HG02870 (cell line): ENCODE results near the gene BARX2.

Experiments used
- ATAC-seq: cut with Tn5 transposase; IDR thresholded peaks from one replicate; pipeline ENCODE4 v1.9.1; 2021; ENCODE audit warnings: mild to moderate bottlenecking, moderate library complexity; ENCODE audit not compliant: unreplicated experiment

Gene BARX2

GRCh38 chr11:129373489-129373953 lies 2.1 kb upstream of the BARX2 start:
- ATAC-seq, result no peak

- no peak for ATAC-seq
Measured at GRCh38 chr11:129374081-129374992, 1.3 kb upstream of the BARX2 start.

- ATAC-seq, result no peak
Measured at GRCh38 chr11:129374993-129375750, 476 bp upstream of the BARX2 start.

DNA sequence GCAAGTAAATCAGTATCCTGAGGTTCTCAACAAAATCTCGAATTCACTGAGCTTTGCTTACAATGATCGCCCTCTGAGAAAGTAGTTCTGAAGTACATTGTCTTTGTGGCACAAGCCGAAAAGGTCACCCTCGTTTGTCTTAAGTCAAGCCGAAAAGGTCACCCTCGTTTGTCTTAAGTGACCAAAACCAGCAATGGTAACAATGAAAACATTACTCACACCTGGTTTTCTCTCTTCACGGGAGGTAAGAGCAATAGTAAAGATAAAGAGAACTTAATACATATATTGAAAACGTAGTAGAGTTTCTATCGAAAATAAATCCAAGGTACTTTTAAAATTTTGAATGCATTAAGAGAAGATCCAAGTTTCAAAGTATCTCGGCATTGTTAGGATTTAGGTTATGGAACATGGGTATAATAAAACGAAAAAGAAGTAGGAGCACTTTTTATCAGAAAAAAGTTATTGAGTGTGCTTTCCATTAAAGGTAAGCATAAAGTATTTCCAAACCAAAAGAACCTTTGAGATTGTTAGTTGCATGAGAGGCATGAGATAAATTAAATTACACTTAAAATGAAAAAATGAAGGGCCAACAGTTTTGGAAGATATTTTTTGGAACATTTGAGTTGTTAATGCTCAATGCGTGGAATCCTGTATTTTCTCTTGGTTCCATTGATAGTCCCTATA lies 1.2 kb downstream of the BARX2 start:
- ATAC-seq, result no peak

DNA sequence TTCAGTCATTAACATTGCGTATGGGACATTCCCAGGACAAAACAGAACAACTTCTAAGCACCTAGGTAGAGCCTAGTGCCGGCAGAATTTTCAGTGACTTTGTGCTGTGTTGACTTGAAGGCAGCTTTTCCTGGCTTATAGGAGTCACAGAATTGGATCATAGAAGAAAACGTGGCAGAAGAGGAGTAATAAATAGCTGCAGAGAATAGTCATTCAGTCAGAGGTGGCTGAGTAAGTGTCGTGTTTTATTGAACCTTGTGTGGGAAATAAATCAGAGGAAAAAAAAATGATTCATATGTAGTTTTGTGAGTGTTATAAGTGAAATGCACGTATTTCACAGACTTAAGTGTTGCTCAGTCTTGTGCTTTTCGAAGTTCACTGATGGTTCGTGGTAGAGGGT lies 2.1 kb downstream of the BARX2 start:
- no peak for ATAC-seq

- ATAC-seq, result no peak
Measured at GRCh38 chr11:129380413-129380812, 4.8 kb downstream of the BARX2 start.

DNA sequence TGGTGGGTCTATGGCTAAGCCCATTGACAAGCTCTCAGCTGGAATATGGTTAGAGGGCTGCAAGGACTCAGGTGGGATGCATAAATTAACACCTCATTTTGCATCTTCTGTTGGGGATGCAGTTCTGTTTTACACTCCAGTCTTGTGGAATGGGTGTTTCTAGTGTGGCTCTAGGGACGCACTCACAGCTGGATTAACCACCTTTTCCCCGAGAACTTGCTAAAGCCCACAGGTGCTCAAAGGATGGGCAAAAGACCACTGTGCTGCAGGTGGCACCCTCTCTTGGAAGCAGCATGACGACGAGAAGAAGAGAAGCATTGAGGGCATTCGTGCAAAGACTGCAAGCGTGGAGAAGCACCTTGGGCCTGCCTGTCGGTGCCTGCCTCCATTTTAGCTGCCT lies 6.9 kb downstream of the BARX2 start:
- no peak for ATAC-seq

DNA sequence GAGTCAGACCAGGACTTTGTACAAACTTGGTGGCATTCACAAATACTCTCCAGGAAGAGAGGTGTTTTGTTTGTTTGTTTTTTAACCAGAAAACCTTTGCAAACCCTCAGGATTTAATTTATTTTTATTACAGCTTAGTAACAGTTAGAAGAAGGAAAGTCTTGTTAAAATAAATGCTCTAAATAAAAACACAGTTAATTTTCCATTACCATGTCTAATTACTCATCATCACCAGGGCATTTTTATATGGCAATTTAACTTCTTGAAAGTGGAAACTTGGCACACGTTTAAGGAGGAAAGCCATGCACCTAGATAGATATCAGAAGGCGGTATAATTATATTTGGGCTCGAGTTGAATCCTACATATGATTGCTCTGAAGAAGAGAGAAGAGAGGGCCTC lies 7.4 kb downstream of the BARX2 start:
- no peak for ATAC-seq

- no peak for ATAC-seq
Measured at GRCh38 chr11:129383502-129383901, 7.9 kb downstream of the BARX2 start.

DNA sequence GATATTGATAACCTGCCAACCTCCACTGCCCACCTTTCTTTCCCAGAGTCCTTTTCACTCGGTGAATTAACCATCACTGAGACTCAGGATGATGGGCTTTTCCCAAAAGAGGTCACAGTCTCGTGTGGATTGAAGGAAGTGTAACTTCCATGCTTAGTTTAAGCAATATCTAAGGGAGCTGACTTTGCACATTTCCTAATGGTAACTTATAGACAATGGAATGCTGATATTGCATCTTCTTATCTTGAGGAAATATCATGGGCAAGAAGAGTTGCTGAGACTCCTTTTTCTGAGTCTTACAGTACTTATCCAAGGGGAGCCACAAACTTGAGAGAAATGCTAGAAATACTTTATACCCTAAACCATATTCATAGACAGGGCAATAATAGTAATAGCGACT lies 8.8 kb downstream of the BARX2 start:
- no peak for ATAC-seq

DNA sequence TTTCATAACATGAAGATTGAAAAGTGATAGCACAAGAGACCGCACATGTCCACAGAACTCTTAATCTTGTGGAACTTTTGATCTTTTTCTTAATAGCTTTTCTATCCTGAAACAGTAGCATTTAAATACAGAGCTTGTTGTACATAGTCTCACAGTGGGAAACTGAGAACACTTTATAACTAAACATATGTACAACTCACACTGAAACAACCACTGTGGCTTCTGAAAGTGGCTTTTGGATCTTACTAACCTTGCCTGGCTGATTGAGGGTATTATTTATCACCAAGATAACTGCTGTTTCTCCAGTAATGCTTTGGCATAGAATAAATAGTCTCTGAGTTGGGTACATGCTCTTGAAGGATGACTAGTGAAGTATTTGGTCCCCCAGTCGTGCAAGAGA lies 10.2 kb downstream of the BARX2 start:
- no peak for ATAC-seq

DNA sequence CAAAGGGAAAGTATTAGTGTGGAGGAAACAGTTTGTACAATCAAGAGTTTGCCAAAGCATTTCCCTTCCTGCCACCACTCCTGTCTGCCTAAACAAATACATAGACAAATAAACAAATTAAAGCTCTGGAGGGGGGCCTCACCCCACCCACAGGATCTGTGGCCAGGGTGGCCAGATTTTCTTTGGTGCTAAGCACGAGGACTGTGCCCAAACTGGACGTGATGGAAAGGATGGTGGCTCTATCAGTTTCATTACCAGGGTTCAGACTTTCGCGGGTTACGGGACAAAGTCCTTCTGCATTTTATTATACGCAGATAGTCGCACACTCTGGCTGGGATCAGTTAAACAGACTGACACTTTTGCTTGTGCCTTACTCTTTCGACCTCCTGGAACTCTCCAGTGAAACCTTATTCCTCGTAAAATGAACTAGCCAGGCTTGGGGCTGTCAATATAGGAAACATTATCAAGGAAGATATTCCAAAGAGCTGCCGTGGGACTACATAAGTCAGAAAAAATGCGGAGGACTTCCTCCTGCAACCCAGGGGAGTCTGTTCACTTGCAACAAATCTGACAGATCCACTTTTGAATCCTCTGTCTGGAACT lies 11.2 kb downstream of the BARX2 start:
- no peak for ATAC-seq

DNA sequence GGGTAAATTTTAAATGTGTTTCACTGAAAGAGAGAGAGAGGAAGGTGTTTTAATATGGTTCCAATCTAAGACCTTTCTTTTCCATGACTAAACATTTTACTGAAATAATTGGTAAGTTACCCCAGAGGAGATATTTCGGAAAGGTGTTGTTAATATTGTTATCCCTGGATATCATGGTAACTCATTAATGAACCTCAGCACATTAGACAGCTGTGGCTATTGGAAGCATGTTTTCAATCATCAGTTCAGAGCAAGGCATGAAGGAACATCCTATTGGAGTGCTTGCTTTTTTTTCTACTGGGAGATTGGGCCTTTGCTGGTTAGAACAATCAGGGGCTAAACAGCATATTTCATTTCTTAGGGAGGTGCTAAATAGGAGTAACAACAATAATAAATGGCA lies 11.8 kb downstream of the BARX2 start:
- ATAC-seq, result no peak

GRCh38 chr11:129388824-129389223 lies 13.2 kb downstream of the BARX2 start:
- no peak for ATAC-seq

GRCh38 chr11:129390303-129390821 lies 14.7 kb downstream of the BARX2 start:
- ATAC-seq, result no peak

DNA sequence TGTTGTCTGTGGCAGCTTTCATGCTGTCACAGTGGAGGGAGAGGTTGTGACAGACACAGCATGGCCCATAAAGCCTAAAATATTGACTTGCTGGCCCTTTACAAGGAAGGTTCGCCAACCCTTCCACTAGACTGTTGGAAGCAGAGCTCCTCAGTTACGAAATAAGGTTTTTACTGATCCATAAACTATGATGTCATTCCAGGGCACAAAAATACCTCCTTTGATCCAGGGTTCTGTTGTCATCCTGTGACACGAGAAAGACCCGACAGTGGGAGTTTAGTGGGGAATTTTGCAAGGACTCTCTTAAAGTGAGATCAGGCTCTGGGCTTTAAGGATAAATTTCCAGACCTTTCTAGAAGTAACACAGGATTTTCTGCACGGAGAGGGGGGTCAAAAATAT lies 15.7 kb downstream of the BARX2 start:
- no peak for ATAC-seq

DNA sequence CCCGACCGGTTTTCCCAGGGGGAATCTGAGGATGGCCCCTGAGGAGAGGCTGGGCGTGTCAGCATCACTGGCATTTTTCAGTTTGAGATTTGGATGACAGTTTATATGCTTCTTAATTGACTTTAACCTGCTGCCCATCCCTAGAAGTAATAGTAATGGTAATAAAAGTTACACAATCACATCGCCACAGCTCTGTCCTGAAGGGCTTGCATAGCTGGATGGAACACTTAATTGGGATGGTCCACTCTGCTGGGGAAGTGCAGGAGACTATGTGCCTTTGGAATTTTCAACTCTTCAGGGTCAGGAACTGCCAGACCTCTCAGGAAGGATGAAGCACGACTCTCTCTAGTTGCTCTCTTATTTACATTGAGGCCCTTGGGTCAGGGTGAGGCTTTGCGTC lies 16.2 kb downstream of the BARX2 start:
- no peak for ATAC-seq

- no peak for ATAC-seq
Measured at GRCh38 chr11:129392995-129393394, 17.3 kb downstream of the BARX2 start.

DNA sequence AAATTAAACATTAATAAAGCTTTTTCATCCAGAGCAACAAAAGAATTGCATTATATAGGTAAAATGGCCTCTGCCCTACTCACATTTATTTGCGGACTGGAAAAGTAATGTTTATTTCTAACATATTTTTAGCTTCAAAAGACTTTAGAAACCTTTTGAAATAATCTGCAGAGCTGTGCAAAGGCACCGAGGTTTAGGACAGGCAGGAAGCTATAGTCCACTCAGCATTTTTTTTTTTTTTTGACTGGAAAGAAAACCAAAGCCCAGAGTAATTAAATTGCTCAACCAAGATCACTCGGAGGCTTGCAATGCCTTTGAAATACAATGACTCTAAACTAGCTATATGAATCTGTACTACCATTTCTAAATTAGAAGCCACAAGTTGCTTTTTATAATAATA lies 19.1 kb downstream of the BARX2 start:
- ATAC-seq, result no peak

- ATAC-seq, result no peak
Measured at GRCh38 chr11:129395432-129395831, 19.8 kb downstream of the BARX2 start.

- ATAC-seq, result no peak
Measured at GRCh38 chr11:129395883-129396282, 20.2 kb downstream of the BARX2 start.
